Gastrocnemius medialis (tissue), 4 donors: ENCODE measurements around the gene ERC1.

Experiments used
- CTCF ChIP-seq, 5 experiments: fragments of 450-650 bp in 3 of 5; fragments of 200-600 bp in 2 of 5; sonication (generic) in 2 of 5; IDR thresholded peaks in 4 of 5; conservative IDR thresholded peaks in 1 of 5; 1 replicate in 4 of 5; 2 replicates in 1 of 5; pipeline ENCODE4 v1.5.1; 2016 to 2019; ENCODE audit warnings: antibody characterized with exemption in 5 of 5, mild to moderate bottlenecking in 3 of 5, moderate library complexity in 3 of 5
- POLR2A ChIP-seq, 2 donors: fragments of 450-650 bp; IDR thresholded peaks; one replicate each; pipeline ENCODE4 v1.6.1; 2017; ENCODE audit warnings: antibody characterized with exemption in 2 of 2, mild to moderate bottlenecking in 2 of 2, moderate library complexity in 2 of 2

GRCh38 chr12:1289371-1290155, 298.5 kb downstream of the ERC1 start:
- TF ChIP-seq CTCF (IDR thresholded peaks at IDR 0.05 in 4 of 5, conservative IDR thresholded peaks at IDR 0.05 in 1 of 5) (no peak), POLR2A (IDR thresholded peaks at IDR 0.05) (no peak)
